HepG2 (cell line): ENCODE data around the gene ZNF615. TPM values are rescaled to one million over a fixed set of nuclear protein-coding genes. Genes with fewer than 3 reads are reported as not detected.
"Not testable (repeated sequence)": the region's sequence is repeated elsewhere in the genome, so short reads cannot be mapped to it uniquely, and the experiment has no call there.

Experiments used
- ATAC-seq: fragments of 200-7000 bp; cut with Tn5 transposase; 3 replicates; pipeline ENCODE4 v1.9.1; 2020; ENCODE audit warnings: mild to moderate bottlenecking, moderate library complexity
- BruUV-seq: library from RNA; stranded (reverse); fragments of 400-500 nt; replicated peaks from 2 replicates; lab custom pipeline; 2021; lab: Mats Ljungman, UMichigan
- CTCF ChIA-PET: fragments of 300-600 bp; formaldehyde crosslinking; extraction: SDS; loops from one replicate; lab custom pipeline; 2021; ENCODE audit warnings: low total read pairs, inconsistent platforms, low intra/inter-chr PET ratio; lab: Yijun Ruan, JAX
- POLR2A ChIA-PET: fragments of 350-600 bp; sonication (Branson Sonifier 250); formaldehyde crosslinking; loops from one replicate; lab custom pipeline; 2020; ENCODE audit warnings: antibody characterized with exemption, inconsistent platforms; lab: Yijun Ruan, JAX
- DNase-seq: peaks from one replicate; pipeline ENCODE4 v3.0.0-alpha.2; 2015; ENCODE audit warnings: low spot score
- FAIRE-seq: peaks from 3 replicates; lab custom pipeline; 2011; peaks lifted over from hg19 to GRCh38; lab: Jason Lieb, UNC
- H2AFZ ChIP-seq: one replicate; pipeline ENCODE4 v1.6.1; 2011; ENCODE audit warnings: low read length, inconsistent platforms
- H3K27ac ChIP-seq: fragments of 300-600 bp; 3 replicates; pipeline ENCODE4 v1.8.0; 2011; ENCODE audit warnings: mixed run types, mild to moderate bottlenecking, mixed read lengths, low read length, inconsistent platforms; ENCODE audit not compliant: insufficient read depth; ENCODE audit errors: extremely low read length
- H3K27me3 ChIP-seq, 2 experiments: fragments of 200-600 bp in 1 of 2; 2 replicates in 1 of 2; 3 replicates in 1 of 2; pipeline versions ENCODE4 v1.6.0 to v1.8.0; 2011; ENCODE audit warnings: low read length in 2 of 2, mild to moderate bottlenecking in 2 of 2, moderate library complexity in 2 of 2, inconsistent platforms in 1 of 2; ENCODE audit not compliant: insufficient read depth in 2 of 2, control insufficient read depth in 1 of 2
- H3K36me3 ChIP-seq, 2 experiments: fragments of 200-600 bp in 1 of 2; replicated peaks in 1 of 2; 2 replicates in 1 of 2; 3 replicates in 1 of 2; pipeline versions ENCODE4 v1.5.1 to v1.8.0; 2011; ENCODE audit warnings: low read length in 2 of 2, inconsistent platforms in 1 of 2; ENCODE audit not compliant: insufficient read depth in 2 of 2, control insufficient read depth in 1 of 2
- H3K4me1 ChIP-seq: 2 replicates; pipeline ENCODE4 v1.5.1; 2012; ENCODE audit warnings: low read length, inconsistent platforms; ENCODE audit not compliant: insufficient read depth
- H3K4me2 ChIP-seq: 2 replicates; pipeline ENCODE4 v1.6.0; 2011; ENCODE audit warnings: low read depth, low read length, inconsistent platforms
- H3K4me3 ChIP-seq, 3 experiments: fragments of 200-600 bp in 1 of 3; sonication (generic), shearing (Covaris generic) in 1 of 3; replicated peaks in 1 of 3; 2 replicates each; pipeline ENCODE4 v1.5.1; 2011 to 2016; ENCODE audit warnings: low read length in 3 of 3, inconsistent platforms in 2 of 3, low read depth in 2 of 3, mild to moderate bottlenecking in 2 of 3, control low read depth in 1 of 3, mixed read lengths in 1 of 3; ENCODE audit not compliant: insufficient read depth in 1 of 3
- H3K79me2 ChIP-seq: one replicate; pipeline ENCODE4 v1.6.1; 2011; ENCODE audit warnings: low read length, inconsistent platforms; ENCODE audit not compliant: insufficient read depth
- H3K9ac ChIP-seq: 2 replicates; pipeline ENCODE4 v1.6.0; 2011; ENCODE audit warnings: mild to moderate bottlenecking, low read depth, low read length, inconsistent platforms; ENCODE audit not compliant: insufficient read depth
- H3K9me3 ChIP-seq: 2 replicates; pipeline ENCODE4 v1.5.1; 2012; ENCODE audit warnings: mild to moderate bottlenecking, low read length
- H4K20me1 ChIP-seq: 2 replicates; pipeline ENCODE4 v1.6.0; 2011; ENCODE audit warnings: inconsistent platforms, mild to moderate bottlenecking, low read length, moderate library complexity; ENCODE audit not compliant: insufficient read depth
- CBFB ChIP-seq: sonication (generic); formaldehyde crosslinking; IDR thresholded peaks from 2 replicates; pipeline ENCODE4 v1.4.0; 2020; ENCODE audit warnings: missing genetic modification reagents
- GATAD1 ChIP-seq: IDR thresholded peaks from 2 replicates; pipeline ENCODE4 v1.6.1; 2016; ENCODE audit warnings: missing genetic modification reagents, missing compliant biosample characterization
- HDAC2 ChIP-seq: sonication (generic); formaldehyde crosslinking; IDR thresholded peaks from 2 replicates; pipeline ENCODE4 v1.4.0; 2020; ENCODE audit warnings: missing genetic modification reagents
- KAT8 ChIP-seq: IDR thresholded peaks from 2 replicates; pipeline ENCODE4 v1.6.1; 2016; ENCODE audit warnings: missing genetic modification reagents, missing compliant biosample characterization
- MIER3 ChIP-seq: IDR thresholded peaks from 2 replicates; pipeline ENCODE4 v1.6.1; 2016; ENCODE audit warnings: missing compliant biosample characterization, borderline replicate concordance
- RXRB ChIP-seq: IDR thresholded peaks from 2 replicates; pipeline ENCODE4 v1.6.1; 2016; ENCODE audit warnings: borderline replicate concordance, missing genetic modification reagents, missing compliant biosample characterization
- SALL2 ChIP-seq: sonication (generic); formaldehyde crosslinking; IDR thresholded peaks from 2 replicates; pipeline ENCODE4 v1.8.1; 2023; ENCODE audit warnings: mild to moderate bottlenecking, missing genetic modification reagents, inconsistent platforms
- SNAPC5 ChIP-seq: sonication (generic); formaldehyde crosslinking; IDR thresholded peaks from 2 replicates; pipeline ENCODE4 v1.8.1; 2023; ENCODE audit warnings: mild to moderate bottlenecking, missing genetic modification reagents, borderline replicate concordance
- ZFP90 ChIP-seq: sonication (generic); formaldehyde crosslinking; IDR thresholded peaks from 2 replicates; pipeline ENCODE4 v1.8.0; 2022; ENCODE audit warnings: missing genetic modification reagents, mild to moderate bottlenecking, inconsistent platforms, borderline replicate concordance
- ZNF205 ChIP-seq: IDR thresholded peaks from 2 replicates; pipeline ENCODE4 v1.6.1; 2018; ENCODE audit warnings: missing biosample characterization, missing genetic modification reagents
- ZNF263 ChIP-seq: sonication (generic); formaldehyde crosslinking; IDR thresholded peaks from 2 replicates; pipeline ENCODE4 v1.4.0; 2020; ENCODE audit warnings: missing genetic modification reagents
- ZNF292 ChIP-seq: sonication (generic); formaldehyde crosslinking; IDR thresholded peaks from 2 replicates; pipeline ENCODE4 v1.8.1; 2022; ENCODE audit warnings: mild to moderate bottlenecking, low read depth, missing genetic modification reagents, borderline replicate concordance
- ZNF331 ChIP-seq: sonication (generic); formaldehyde crosslinking; IDR thresholded peaks from 2 replicates; pipeline ENCODE4 v1.4.0; 2020; ENCODE audit warnings: missing genetic modification reagents
- ZNF367 ChIP-seq: sonication (generic); formaldehyde crosslinking; IDR thresholded peaks from 2 replicates; pipeline ENCODE4 v1.4.0; 2020; ENCODE audit warnings: missing genetic modification reagents, borderline replicate concordance
- ZNF501 ChIP-seq: sonication (generic); formaldehyde crosslinking; IDR thresholded peaks from 2 replicates; pipeline ENCODE4 v1.5.1; 2020; ENCODE audit warnings: mild to moderate bottlenecking, moderate library complexity, missing genetic modification reagents
- ZNF720 ChIP-seq: sonication (generic); formaldehyde crosslinking; IDR thresholded peaks from 2 replicates; pipeline ENCODE4 v1.4.0; 2020; ENCODE audit warnings: missing genetic modification reagents
- WGBS: methylation state at CpG from one replicate; pipeline ENCODE4 v1.1.6; 2017; ENCODE audit warnings: low lambda C conversion rate; 5-methylcytosine and 5-hydroxymethylcytosine counted together
- in situ Hi-C: cut with HindIII; loops from 2 replicates; pipeline ENCODE4 v1.10.0; 2017; ENCODE audit warnings: low pct_unique_long_range_greater_than_20kb; ENCODE audit not compliant: extremely low pct_ligation_motif_present
- intact Hi-C: fragments of 100-400 bp; cut with micrococcal nuclease; formaldehyde crosslinking; loops from one replicate; pipeline ENCODE4 v1.10.0; 2022; ENCODE audit not compliant: unreplicated experiment
- polyA plus RNA-seq, 8 experiments: library from polyadenylated mRNA; depleted of rRNA in 3 of 8; stranded (reverse) in 7 of 8; unstranded in 1 of 8; fragments of >200 nt; fragmentation: Illumina TruSeq in 4 of 8; extraction: Trizol in 4 of 8; gene quantifications; 2 replicates each; pipeline versions ENCODE4 v1.2.1 to v1.2.3, GENCODE V29; 2011 to 2016; ENCODE audit warnings: low read depth in 4 of 8, missing spikeins in 1 of 8, mixed read lengths in 1 of 8; ENCODE audit not compliant: insufficient read depth in 1 of 8
- total RNA-seq, 5 experiments: library from RNA; depleted of rRNA; stranded (reverse); fragments of >200 nt; fragmentation: Illumina TruSeq; extraction: Trizol; gene quantifications; 2 replicates each; pipeline ENCODE4 v1.2.3, GENCODE V29; 2016; ENCODE audit warnings: low read depth in 1 of 5
- TF ChIP-seq, protein P1 (sequence below): sonication (generic); formaldehyde crosslinking; IDR thresholded peaks from 2 replicates; pipeline ENCODE4 v1.5.0; 2020; ENCODE audit warnings: mild to moderate bottlenecking, missing genetic modification reagents
- TF ChIP-seq, protein P2 (sequence below): IDR thresholded peaks from 2 replicates; pipeline ENCODE4 v1.6.1; 2016; ENCODE audit warnings: low read depth
- TF ChIP-seq, protein P3 (sequence below): sonication (generic); formaldehyde crosslinking; IDR thresholded peaks from 2 replicates; pipeline ENCODE4 v1.8.1; 2023; ENCODE audit warnings: mild to moderate bottlenecking, missing genetic modification reagents

ZNF615 gene
- total and polyA plus RNA-seq, 2 of the 13 experiments (the other 11 are each of a cell fraction or from before 2014, with no cell fraction given) = 5.2 to 7.8 TPM

- no peak for TF ChIP-seq ZNF367 (CRISPR knock-in tag)
- no peak for TF ChIP-seq SNAPC5
- TF ChIP-seq, protein P1, sequence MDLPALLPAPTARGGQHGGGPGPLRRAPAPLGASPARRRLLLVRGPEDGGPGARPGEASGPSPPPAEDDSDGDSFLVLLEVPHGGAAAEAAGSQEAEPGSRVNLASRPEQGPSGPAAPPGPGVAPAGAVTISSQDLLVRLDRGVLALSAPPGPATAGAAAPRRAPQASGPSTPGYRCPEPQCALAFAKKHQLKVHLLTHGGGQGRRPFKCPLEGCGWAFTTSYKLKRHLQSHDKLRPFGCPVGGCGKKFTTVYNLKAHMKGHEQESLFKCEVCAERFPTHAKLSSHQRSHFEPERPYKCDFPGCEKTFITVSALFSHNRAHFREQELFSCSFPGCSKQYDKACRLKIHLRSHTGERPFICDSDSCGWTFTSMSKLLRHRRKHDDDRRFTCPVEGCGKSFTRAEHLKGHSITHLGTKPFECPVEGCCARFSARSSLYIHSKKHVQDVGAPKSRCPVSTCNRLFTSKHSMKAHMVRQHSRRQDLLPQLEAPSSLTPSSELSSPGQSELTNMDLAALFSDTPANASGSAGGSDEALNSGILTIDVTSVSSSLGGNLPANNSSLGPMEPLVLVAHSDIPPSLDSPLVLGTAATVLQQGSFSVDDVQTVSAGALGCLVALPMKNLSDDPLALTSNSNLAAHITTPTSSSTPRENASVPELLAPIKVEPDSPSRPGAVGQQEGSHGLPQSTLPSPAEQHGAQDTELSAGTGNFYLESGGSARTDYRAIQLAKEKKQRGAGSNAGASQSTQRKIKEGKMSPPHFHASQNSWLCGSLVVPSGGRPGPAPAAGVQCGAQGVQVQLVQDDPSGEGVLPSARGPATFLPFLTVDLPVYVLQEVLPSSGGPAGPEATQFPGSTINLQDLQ = no peak
- no peak for TF ChIP-seq ZNF720
These were observed 42.4 kb downstream of the ZNF615 start (continued) for GRCh38 chr19:51965583-51965982.

DNA sequence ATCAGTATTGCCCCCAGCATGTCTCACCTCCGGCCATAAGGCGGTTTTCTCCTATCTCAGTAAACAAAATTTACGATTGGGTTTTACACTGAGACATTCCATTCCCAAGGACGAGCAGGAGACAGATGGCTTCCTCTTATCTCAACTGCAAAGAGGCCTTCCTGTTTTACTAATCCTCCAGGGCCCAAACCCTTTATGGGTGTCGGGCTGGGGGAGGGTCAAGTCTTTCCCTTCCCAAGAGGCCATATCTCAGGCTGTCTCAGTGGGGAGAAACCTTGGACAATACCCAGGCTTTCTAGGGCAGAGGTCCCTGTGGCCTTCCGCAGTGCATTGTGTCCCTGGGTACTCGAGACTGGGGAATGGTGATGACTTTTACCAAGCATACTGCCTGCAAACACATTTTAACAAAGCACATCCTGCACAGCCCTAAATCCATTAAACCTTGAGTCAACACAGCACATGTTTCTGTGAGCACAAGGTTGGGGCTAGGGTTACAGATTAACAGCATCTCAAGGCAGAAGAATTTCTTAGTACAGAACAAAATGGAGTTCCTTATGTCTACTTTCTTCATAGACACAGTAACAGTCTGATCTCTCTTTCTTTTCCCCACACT, 47.3 kb downstream of the ZNF615 start:
- BruUV-seq, intact Hi-C loops, H3K79me2 ChIP-seq, H3K27me3 ChIP-seq, H2AFZ ChIP-seq, FAIRE-seq, H3K9me3 ChIP-seq, POLR2A ChIA-PET, CTCF ChIA-PET, in situ Hi-C loops, H4K20me1 ChIP-seq: not testable (repeated sequence)
- Histone ChIP-seq H3K9ac (peak overlapping the region; percentile 40; the same call in 1 of the 2 replicates), H3K27ac (peak overlapping the region; percentile 74), H3K4me2 (peak overlapping the region; percentile 62), H3K36me3 (peaks cover 0 to 15% of the 10 kb centered on the region in 2 experiments; a peak in 2 of 5 replicates), H3K4me1 (peaks cover 59% of the 10 kb centered on the region), H3K4me3 (peak overlapping the region in 1 of 3 experiments; percentile 19; a peak in 1 of 6 replicates)
- 7% methylated on average over 5 of the region's 7 CpGs for WGBS
- peak; percentile 43; the same call in 2 of the 3 replicates for ATAC-seq
- peak; percentile 62 for DNase-seq
- TF ChIP-seq SALL2 (CRISPR knock-in tag) = 0 out of 2 replicates have a peak, but pooled peaks have one; percentile 28
- 0 out of 2 replicates have a peak, but pooled peaks have one; percentile 85 for TF ChIP-seq ZFP90 (CRISPR knock-in tag)
- TF ChIP-seq MIER3 (CRISPR knock-in tag) = peak; percentile 46; the same call in 1 of the 2 replicates
- TF ChIP-seq ZNF205 (CRISPR knock-in tag) = peak; percentile 29; the same call in 1 of the 2 replicates
- TF ChIP-seq, protein P2, sequence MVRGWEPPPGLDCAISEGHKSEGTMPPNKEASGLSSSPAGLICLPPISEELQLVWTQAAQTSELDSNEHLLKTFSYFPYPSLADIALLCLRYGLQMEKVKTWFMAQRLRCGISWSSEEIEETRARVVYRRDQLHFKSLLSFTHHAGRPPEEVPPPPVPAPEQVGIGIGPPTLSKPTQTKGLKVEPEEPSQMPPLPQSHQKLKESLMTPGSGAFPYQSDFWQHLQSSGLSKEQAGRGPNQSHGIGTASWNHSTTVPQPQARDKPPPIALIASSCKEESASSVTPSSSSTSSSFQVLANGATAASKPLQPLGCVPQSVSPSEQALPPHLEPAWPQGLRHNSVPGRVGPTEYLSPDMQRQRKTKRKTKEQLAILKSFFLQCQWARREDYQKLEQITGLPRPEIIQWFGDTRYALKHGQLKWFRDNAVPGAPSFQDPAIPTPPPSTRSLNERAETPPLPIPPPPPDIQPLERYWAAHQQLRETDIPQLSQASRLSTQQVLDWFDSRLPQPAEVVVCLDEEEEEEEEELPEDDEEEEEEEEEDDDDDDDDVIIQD (CRISPR knock-in tag) = 0 out of 2 replicates have a peak, but pooled peaks have one; percentile 25
- peak; percentile 44; the same call in 1 of the 2 replicates for TF ChIP-seq ZNF292 (CRISPR knock-in tag)
- peak; percentile 33; the same call in 1 of the 2 replicates for TF ChIP-seq GATAD1 (CRISPR knock-in tag)
- TF ChIP-seq KAT8 (CRISPR knock-in tag) = peak; percentile 39; the same call in 1 of the 2 replicates
- TF ChIP-seq ZNF331 = peak; percentile 24; the same call in 1 of the 2 replicates
- peak; percentile 77 for TF ChIP-seq HDAC2
- 0 out of 2 replicates have a peak, but pooled peaks have one; percentile 37 for TF ChIP-seq ZNF263 (CRISPR knock-in tag)
- peak; percentile 91 for TF ChIP-seq RXRB (CRISPR knock-in tag)
- peak; percentile 47; the same call in 1 of the 2 replicates for TF ChIP-seq ZNF501 (CRISPR knock-in tag)
- TF ChIP-seq, protein P3, sequence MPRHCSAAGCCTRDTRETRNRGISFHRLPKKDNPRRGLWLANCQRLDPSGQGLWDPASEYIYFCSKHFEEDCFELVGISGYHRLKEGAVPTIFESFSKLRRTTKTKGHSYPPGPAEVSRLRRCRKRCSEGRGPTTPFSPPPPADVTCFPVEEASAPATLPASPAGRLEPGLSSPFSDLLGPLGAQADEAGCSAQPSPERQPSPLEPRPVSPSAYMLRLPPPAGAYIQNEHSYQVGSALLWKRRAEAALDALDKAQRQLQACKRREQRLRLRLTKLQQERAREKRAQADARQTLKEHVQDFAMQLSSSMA (CRISPR knock-in tag) = 0 out of 2 replicates have a peak, but pooled peaks have one; percentile 20
- TF ChIP-seq CBFB (CRISPR knock-in tag) = 0 out of 2 replicates have a peak, but pooled peaks have one; percentile 20
